Loucy (cell line): ENCODE measurements around the gene NCKAP5.
"Not testable (repeated sequence)": the region's sequence is repeated elsewhere in the genome, so short reads cannot be mapped to it uniquely, and the experiment has no call there.

Experiments used
- CTCF ChIP-seq: fragments of 200-600 bp; sonication (generic); conservative IDR thresholded peaks from 2 replicates; pipeline ENCODE4 v1.5.1; 2014; ENCODE audit warnings: mild to moderate bottlenecking, antibody characterized with exemption, low read length
- EZH2phosphoT487 ChIP-seq: fragments of 200-600 bp; IDR thresholded peaks from 2 replicates; pipeline ENCODE4 v1.6.1; 2018; ENCODE audit warnings: antibody characterized with exemption, mild to moderate bottlenecking, moderate library complexity, borderline replicate concordance

- not testable (repeated sequence) for TF ChIP-seq CTCF, EZH2phosphoT487
Measured at GRCh38 chr2:133470446-133470845, 97.8 kb downstream of the NCKAP5 start.
